Measurements from ENCODE around the gene ATRIP. TPM values are rescaled to one million over a fixed set of nuclear protein-coding genes. Genes with fewer than 3 reads are reported as not detected.

Gene ATRIP
- total and polyA plus RNA-seq, 10 of the 15 experiments (the other 5 are each of a cell fraction or from before 2014, with no cell fraction given) = 1.4 to 16.0 (median 10.1) TPM

- TF ChIP-seq ZNF622 (IDR thresholded peaks at IDR 0.05) = no peak
- TF ChIP-seq MLLT1 (IDR thresholded peaks at IDR 0.05) = peak; percentile 55; the same call in 1 of the 2 replicates
- no peak for TF ChIP-seq ZNF384 (IDR thresholded peaks at IDR 0.05; ENCODE audit: borderline replicate concordance, low read depth, low read length)
- TF ChIP-seq SREBF2 (IDR thresholded peaks at IDR 0.05; ENCODE audit: low read length) = no peak
- TF ChIP-seq TAF1 (IDR thresholded peaks at IDR 0.05; ENCODE audit: borderline replicate concordance, low read depth, low read length) = no peak
- TF ChIP-seq GABPA (IDR thresholded peaks at IDR 0.05; ENCODE audit: low read depth) = no peak
- TF ChIP-seq PKNOX1 (IDR thresholded peaks at IDR 0.05) = no peak
- TF ChIP-seq ESRRA (IDR thresholded peaks at IDR 0.05; ENCODE audit: low read length) = 0 out of 2 replicates have a peak, but pooled peaks have one; percentile 61
- no peak; the same call in 1 of the 2 replicates for TF ChIP-seq ZBTB40 (IDR thresholded peaks at IDR 0.05; ENCODE audit: borderline replicate concordance)
- TF ChIP-seq EGR1 (IDR thresholded peaks at IDR 0.05; ENCODE audit: borderline replicate concordance in 1 of 2, low read depth in 2 of 2, low read length in 2 of 2) = no peak
- no peak for TF ChIP-seq KDM1A (IDR thresholded peaks at IDR 0.05; ENCODE audit: borderline replicate concordance)
Measured at GRCh38 chr3:48435774-48436476, 10.6 kb upstream of the ATRIP start (continued).

All from GM12878 (cell line).